ENCODE results near the gene TBC1D20. TPM values are rescaled to one million over a fixed set of nuclear protein-coding genes. Genes with fewer than 3 reads are reported as not detected.

Gene TBC1D20
- total and polyA plus RNA-seq, 2 of the 4 experiments (the other 2 are of a cell fraction): 39.1 to 42.8 TPM

GRCh38 chr20:407953-408842 is 54.1 kb downstream of the TBC1D20 start, which contains the start of gene RBCK1:
Gene RBCK1, plus strand, starts transcription at chr20:408299. Its CDS starts 459 bp downstream, at chr20:408758.
- DNase-seq: peak; percentile 72
- WGBS, 2 experiments (ENCODE audit: extremely low coverage in 2 of 2, insufficient read length in 1 of 2): 0% methylated on average over 37 of the region's 87 CpGs; no CpG with 5 or more reads in 1 of the 2 experiments
- Histone ChIP-seq H3K14ac (replicated peaks; ENCODE audit: low read depth, low read length) (peak within 1 kb of the TSS; percentile 91), H3K4me1 (ENCODE audit: control insufficient read depth, insufficient read depth, low read length) (peaks cover 14% of the 10 kb centered on the region), H3K9me3 (ENCODE audit: control insufficient read depth, insufficient read depth, low read length) (0 out of 2 replicates have a peak, but pooled peaks cover 3% of the 10 kb centered on the region), H3K27me3 (ENCODE audit: control insufficient read depth, insufficient read depth, low read length) (no peaks in the 10 kb centered on the region), H2BK20ac (ENCODE audit: low read depth, low read length) (no peak within 1 kb of the TSS), H3K18ac (ENCODE audit: low read depth, low read length) (peak within 1 kb of the TSS; percentile 33; the same call in 1 of the 2 replicates), H3K56ac (ENCODE audit: extremely low read depth, insufficient read depth, low read length) (peak within 1 kb of the TSS; percentile 83), H3K79me1 (ENCODE audit: low read depth in 1 of 2, low read length in 2 of 2) (peaks cover 22 to 43% of the 10 kb centered on the region in 2 experiments), H2AK9ac (replicated peaks; ENCODE audit: low read depth, low read length, poor library complexity) (peak within 1 kb of the TSS; percentile 97), H4K5ac (ENCODE audit: low read depth, low read length) (peak within 1 kb of the TSS; percentile 15), H3K36me3 (ENCODE audit: control insufficient read depth, insufficient read depth, low read length) (peaks cover 11% of the 10 kb centered on the region), H4K8ac (ENCODE audit: low read depth in 2 of 2, low read length in 2 of 2) (peak within 1 kb of the TSS; percentile 74 to 90), H3K27ac (ENCODE audit: insufficient read depth, low read length) (peak within 1 kb of the TSS; percentile 91), H2BK120ac (ENCODE audit: low read depth, low read length) (peak within 1 kb of the TSS; percentile 60; the same call in 1 of the 2 replicates), H4K91ac (ENCODE audit: insufficient read depth, low read depth, low read length) (peak within 1 kb of the TSS; percentile 89), H3K9me1 (ENCODE audit: insufficient read depth, low read length) (peaks cover 8% of the 10 kb centered on the region; the same call in 1 of the 2 replicates), H3K4me2 (ENCODE audit: low read depth, low read length) (peak within 1 kb of the TSS; percentile 95), H3K9ac (ENCODE audit: low read depth, low read length) (peak within 1 kb of the TSS; percentile 73), H3K4me3 (ENCODE audit: insufficient read depth, low read depth, low read length) (peak within 1 kb of the TSS; percentile 91), H2AFZ (replicated peaks; ENCODE audit: low read length, poor library complexity) (peak within 1 kb of the TSS; percentile 96), H4K20me1 (ENCODE audit: insufficient read depth, low read length) (peaks cover 12% of the 10 kb centered on the region; the same call in 1 of the 2 replicates), H3K23ac (ENCODE audit: low read depth, low read length) (peak within 1 kb of the TSS; percentile 97), H3K4ac (ENCODE audit: low read depth, low read length) (peak within 1 kb of the TSS; percentile 82), H2AK5ac (ENCODE audit: low read depth, low read length) (peak within 1 kb of the TSS; percentile 90), H2BK15ac (ENCODE audit: low read depth, low read length) (no peak within 1 kb of the TSS; the same call in 2 of the 3 replicates), H2BK5ac (ENCODE audit: low read depth, low read length, poor library complexity, severe bottlenecking) (peak within 1 kb of the TSS; percentile 82)
- no TSS peak for BruUV-seq (replicated peaks)
- in situ Hi-C loops (cut with MboI; ENCODE audit: low sequenced_read_pairs): no loop called here
- dilution Hi-C loops (cut with HindIII; ENCODE audit: low sequenced_read_pairs, unreplicated experiment): no loop called here
- CTCF ChIA-PET: interaction anchor here (1.0 kb wide), 1 partner anchor 28 kb away, joined by 3 read pairs; no protein-coding TSS in a partner anchor
- intact Hi-C loops (cut with micrococcal nuclease): loop anchor here (2.0 kb wide), 1 partner anchor 47 kb away; no protein-coding TSS in a partner anchor
- peak; percentile 83 for ATAC-seq (ENCODE audit: low read depth)
- POLR2A ChIA-PET (ENCODE audit: unreplicated experiment): interaction anchor here (1.2 kb wide), 1 partner anchor 26 kb away, joined by 4 read pairs; no protein-coding TSS in a partner anchor
- TF ChIP-seq RFX5 (IDR thresholded peaks at IDR 0.05; ENCODE audit: low read depth, low read length) (no peak), BHLHE40 (IDR thresholded peaks at IDR 0.05; ENCODE audit: low read depth, low read length) (no peak), CHD1 (IDR thresholded peaks at IDR 0.05; ENCODE audit: low read depth, low read length) (0 out of 2 replicates have a peak, but pooled peaks have one; percentile 49), SMC3 (IDR thresholded peaks at IDR 0.05; ENCODE audit: low read depth, low read length) (0 out of 2 replicates have a peak, but pooled peaks have one; percentile 2), ELK1 (IDR thresholded peaks at IDR 0.05; ENCODE audit: borderline replicate concordance, low read depth, low read length) (no peak), CTCF (conservative IDR thresholded peaks at IDR 0.05; ENCODE audit: low read depth, low read length) (no peak), RAD21 (IDR thresholded peaks at IDR 0.05; ENCODE audit: low read length) (no peak), POLR2A (IDR thresholded peaks at IDR 0.05; ENCODE audit: low read depth, low read length) (peak; percentile 86), NFE2L2 (IDR thresholded peaks at IDR 0.05; ENCODE audit: low read depth, low read length) (0 out of 2 replicates have a peak, but pooled peaks have one; percentile 4), MAFK (IDR thresholded peaks at IDR 0.05; ENCODE audit: low read depth, low read length) (no peak), FOS (IDR thresholded peaks at IDR 0.05; ENCODE audit: low read depth, low read length) (no peak), CEBPB (IDR thresholded peaks at IDR 0.05; ENCODE audit: low read depth, low read length) (no peak), RCOR1 (IDR thresholded peaks at IDR 0.05; ENCODE audit: insufficient replicate concordance, low read length) (no peak), MXI1 (IDR thresholded peaks at IDR 0.05; ENCODE audit: borderline replicate concordance, low read depth, low read length) (no peak)

All from IMR-90 (cell line).